ENCODE measurements around the gene RAMACL. TPM values are rescaled to one million over a fixed set of nuclear protein-coding genes. Genes with fewer than 3 reads are reported as not detected.

Gene RAMACL
- total RNA-seq, 1 experiment from 2014 or later = 0.28 TPM

DNA sequence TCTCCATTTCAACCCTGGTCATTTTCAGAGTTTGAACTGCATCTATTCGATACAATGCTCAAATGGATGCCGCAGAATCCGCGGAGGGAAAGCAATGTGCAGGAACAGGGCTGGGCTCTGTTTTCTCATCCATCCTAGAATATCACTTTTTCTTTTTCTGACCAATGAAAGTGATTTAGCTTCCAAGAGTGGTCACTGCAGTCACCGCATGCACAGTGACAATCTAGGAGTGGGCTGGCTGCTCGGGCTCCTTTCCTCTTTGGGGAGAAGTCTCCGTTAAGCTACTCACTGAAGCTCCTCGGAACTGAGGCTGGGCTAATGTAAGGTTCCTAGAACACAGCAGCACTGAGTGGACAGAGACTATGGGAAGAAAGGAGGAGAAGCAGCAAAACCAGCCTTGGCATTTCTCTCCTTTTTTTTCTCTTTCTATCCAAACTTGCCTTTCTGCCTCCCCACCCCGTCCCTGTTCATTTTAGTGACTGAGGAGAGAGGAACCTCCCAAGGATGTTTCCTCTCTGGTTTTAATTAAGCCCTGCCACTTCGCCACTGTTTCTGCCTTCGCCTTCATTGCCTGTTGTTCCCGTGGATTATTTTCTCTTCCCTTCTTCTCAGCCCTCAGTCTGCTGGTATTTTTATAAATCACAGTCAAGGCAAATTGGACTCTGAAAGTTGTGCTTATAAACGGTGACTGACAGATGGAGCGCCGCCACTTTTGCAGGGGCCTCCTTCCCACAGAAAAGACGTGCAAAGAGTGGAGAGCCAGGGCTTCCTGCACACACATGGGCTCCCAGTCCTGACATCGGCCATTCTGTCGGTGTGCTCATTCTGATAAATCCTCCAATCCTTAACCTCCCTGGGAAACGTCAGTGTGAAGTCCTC lies 41.1 kb downstream of the RAMACL start:
- H3K79me2 ChIP-seq (ENCODE audit: insufficient read depth, low read length) = no peaks in the 10 kb centered on the region; the same call in 1 of the 2 replicates
- no peak overlapping the region for H2BK20ac ChIP-seq (ENCODE audit: low read depth, low read length, poor library complexity, severe bottlenecking)
- Mint-ChIP-seq H3K27ac (no peak overlapping the region; a peak in 1 of 7 replicates), H3K27me3 (ENCODE audit: low read depth) (no peaks in the 10 kb centered on the region; the same call in none of the 2 replicates), H3K36me3 (ENCODE audit: insufficient read depth in 1 of 3, low read depth in 3 of 3) (peaks cover 0 to 2% (median 0%) of the 10 kb centered on the region in 3 experiments; a peak in 2 of 7 replicates), H3K4me1 (peaks cover 29 to 31% of the 10 kb centered on the region in 2 experiments), H3K9me3 (no peaks in the 10 kb centered on the region), H3K4me3 (no peak overlapping the region)
- no peak overlapping the region for H3K14ac ChIP-seq (ENCODE audit: insufficient read depth, low read length)
- H3T11ph ChIP-seq (ENCODE audit: low read length) = no peak overlapping the region
- H3K27me3 ChIP-seq (ENCODE audit: insufficient read depth, low read length) = no peaks in the 10 kb centered on the region
- no peak overlapping the region for H3K56ac ChIP-seq (ENCODE audit: insufficient read length, low read depth, low read length)
- H3K23me2 ChIP-seq (ENCODE audit: insufficient read length, low read depth, low read length, poor library complexity, severe bottlenecking) = no peaks in the 10 kb centered on the region
- H3K9me3 ChIP-seq (ENCODE audit: control insufficient read depth, low read depth, low read length) = no peaks in the 10 kb centered on the region
- H4K20me1 ChIP-seq (ENCODE audit: control insufficient read depth, insufficient read depth, insufficient read length) = no peaks in the 10 kb centered on the region
- H4K91ac ChIP-seq (ENCODE audit: insufficient read length, low read depth, low read length) = no peak overlapping the region
- no peak for TF ChIP-seq CTCF (conservative IDR thresholded peaks at IDR 0.05)
- no peak overlapping the region for H4K5ac ChIP-seq (ENCODE audit: insufficient read length, low read depth, low read length)
- WGBS (ENCODE audit: extremely low coverage, insufficient read length, low lambda C conversion rate) = no CpG with 5 or more reads among the region's 19 CpGs
- no peak overlapping the region for H4K8ac ChIP-seq (replicated peaks; ENCODE audit: insufficient read length, low read depth, low read length)
- H3K18ac ChIP-seq (ENCODE audit: insufficient read length, low read depth, low read length) = peak overlapping the region; percentile 19
- peaks cover 3% of the 10 kb centered on the region for H3K4me1 ChIP-seq (ENCODE audit: insufficient read depth, low read length)
- no peak overlapping the region for H2BK12ac ChIP-seq (ENCODE audit: insufficient read length, low read depth, low read length)
- H2BK15ac ChIP-seq (ENCODE audit: low read depth, low read length) = no peak overlapping the region
- no peak overlapping the region for H3K4ac ChIP-seq (ENCODE audit: low read depth, low read length)
- no peak for DNase-seq
- H3K4me2 ChIP-seq (ENCODE audit: insufficient read depth, insufficient read length, low read length) = no peak overlapping the region
- H3K79me1 ChIP-seq (ENCODE audit: insufficient read depth, low read depth, low read length, poor library complexity, severe bottlenecking) = no peaks in the 10 kb centered on the region
- H2AK5ac ChIP-seq (ENCODE audit: insufficient read length, low read length) = no peak overlapping the region
- H2BK5ac ChIP-seq (ENCODE audit: insufficient read length, low read length) = no peak overlapping the region
- H3K9ac ChIP-seq (ENCODE audit: extremely low read depth, insufficient read length, low read length) = no peak overlapping the region
- H3K27ac ChIP-seq (ENCODE audit: insufficient read length, low read depth, low read length) = no peak overlapping the region
- H2BK120ac ChIP-seq (ENCODE audit: low read depth, low read length, poor library complexity, severe bottlenecking) = no peak overlapping the region
- H3K23ac ChIP-seq (ENCODE audit: insufficient read length, low read depth, low read length) = no peak overlapping the region
- no peak overlapping the region for H2AFZ ChIP-seq (ENCODE audit: low read length)

All from H9 (cell line).